ENCODE measurements around the gene ATXN7L1.

- no peak for TF ChIP-seq CTCF (IDR thresholded peaks at IDR 0.05)
- no peak for TF ChIP-seq EP300 (IDR thresholded peaks at IDR 0.05)
These were observed 2.6 kb upstream of the ATXN7L1 start for GRCh38 chr7:105878746-105879605.
